ENCODE results near the gene TTLL11. TPM values are rescaled to one million over a fixed set of nuclear protein-coding genes. Genes with fewer than 3 reads are reported as not detected.

The TTLL11 gene
- total RNA-seq, 2 experiments from 2014 or later = 1.5 to 2.1 TPM

GRCh38 chr9:121839726-121840500 is 253.2 kb downstream of the TTLL11 start:
- DNase-seq = no peak
- ChIA-PET POLR2A (no interaction called here), CTCF (interaction anchor here (1.3 kb wide), 1 partner anchor 15 kb away, joined by 3 read pairs; no protein-coding TSS in a partner anchor)
- Mint-ChIP-seq H3K4me3 (no peak overlapping the region), H3K36me3 (ENCODE audit: low read depth) (no peaks in the 10 kb centered on the region), H3K27ac (no peak overlapping the region), H3K9me3 (no peaks in the 10 kb centered on the region), H3K27me3 (peaks cover 8% of the 10 kb centered on the region), H3K4me1 (no peaks in the 10 kb centered on the region)

GRCh38 chr9:121838746-121839669 is 254.1 kb downstream of the TTLL11 start:
- H3K4me3 Mint-ChIP-seq = no peak overlapping the region
- no peak overlapping the region for H3K27ac Mint-ChIP-seq
- no peaks in the 10 kb centered on the region for H3K4me1 Mint-ChIP-seq
- H3K27me3 Mint-ChIP-seq = peaks cover 2% of the 10 kb centered on the region
- POLR2A ChIA-PET = no interaction called here
- DNase-seq = no peak
- CTCF ChIA-PET = no interaction called here
- H3K9me3 Mint-ChIP-seq = no peaks in the 10 kb centered on the region
- no peaks in the 10 kb centered on the region for H3K36me3 Mint-ChIP-seq (ENCODE audit: low read depth)

- Mint-ChIP-seq H3K36me3 (ENCODE audit: low read depth) (no peaks in the 10 kb centered on the region), H3K4me1 (no peaks in the 10 kb centered on the region), H3K27ac (no peak overlapping the region), H3K4me3 (no peak overlapping the region), H3K27me3 (peaks cover 2% of the 10 kb centered on the region), H3K9me3 (no peaks in the 10 kb centered on the region)
- DNase-seq = no peak
- ChIA-PET POLR2A (no interaction called here), CTCF (no interaction called here)
Measured at GRCh38 chr9:121837113-121837961, 255.8 kb downstream of the TTLL11 start.

GRCh38 chr9:121836366-121836885 is 256.7 kb downstream of the TTLL11 start:
- no peaks in the 10 kb centered on the region for H3K4me1 Mint-ChIP-seq
- H3K27me3 Mint-ChIP-seq = peaks cover 2% of the 10 kb centered on the region
- POLR2A ChIA-PET = no interaction called here
- H3K9me3 Mint-ChIP-seq = no peaks in the 10 kb centered on the region
- no peak for DNase-seq
- no peak overlapping the region for H3K27ac Mint-ChIP-seq
- H3K36me3 Mint-ChIP-seq (ENCODE audit: low read depth) = no peaks in the 10 kb centered on the region
- H3K4me3 Mint-ChIP-seq = no peak overlapping the region
- CTCF ChIA-PET = no interaction called here

- ChIA-PET CTCF (no interaction called here), POLR2A (no interaction called here)
- no peak overlapping the region for H3K4me3 Mint-ChIP-seq
- H3K36me3 Mint-ChIP-seq (ENCODE audit: low read depth) = no peaks in the 10 kb centered on the region
- no peaks in the 10 kb centered on the region for H3K9me3 Mint-ChIP-seq
- no peak for DNase-seq
- peaks cover 2% of the 10 kb centered on the region for H3K27me3 Mint-ChIP-seq
- no peaks in the 10 kb centered on the region for H3K4me1 Mint-ChIP-seq
- H3K27ac Mint-ChIP-seq = no peak overlapping the region
Measured at GRCh38 chr9:121835587-121836365, 257.3 kb downstream of the TTLL11 start.

GRCh38 chr9:121833061-121833460 is 260.0 kb downstream of the TTLL11 start:
- CTCF ChIA-PET = no interaction called here
- DNase-seq = no peak
- Mint-ChIP-seq H3K4me1 (no peaks in the 10 kb centered on the region), H3K4me3 (no peak overlapping the region), H3K36me3 (ENCODE audit: low read depth) (no peaks in the 10 kb centered on the region), H3K27ac (no peak overlapping the region), H3K9me3 (no peaks in the 10 kb centered on the region), H3K27me3 (peaks cover 2% of the 10 kb centered on the region)
- POLR2A ChIA-PET = no interaction called here

GRCh38 chr9:121831869-121832268 is 261.2 kb downstream of the TTLL11 start:
- no peak overlapping the region for H3K4me3 Mint-ChIP-seq
- ChIA-PET POLR2A (no interaction called here), CTCF (no interaction called here)
- no peaks in the 10 kb centered on the region for H3K9me3 Mint-ChIP-seq
- no peak overlapping the region for H3K27ac Mint-ChIP-seq
- DNase-seq = no peak
- H3K27me3 Mint-ChIP-seq = peaks cover 2% of the 10 kb centered on the region
- H3K36me3 Mint-ChIP-seq (ENCODE audit: low read depth) = no peaks in the 10 kb centered on the region
- H3K4me1 Mint-ChIP-seq = no peaks in the 10 kb centered on the region

- CTCF ChIA-PET = no interaction called here
- Mint-ChIP-seq H3K27me3 (no peaks in the 10 kb centered on the region), H3K9me3 (no peaks in the 10 kb centered on the region), H3K27ac (no peak overlapping the region), H3K4me1 (no peaks in the 10 kb centered on the region), H3K36me3 (ENCODE audit: low read depth) (no peaks in the 10 kb centered on the region), H3K4me3 (no peak overlapping the region)
- POLR2A ChIA-PET = no interaction called here
- DNase-seq = no peak
Measured at GRCh38 chr9:121830441-121831140, 262.5 kb downstream of the TTLL11 start.

GRCh38 chr9:121827251-121827967 is 265.7 kb downstream of the TTLL11 start:
- ChIA-PET POLR2A (no interaction called here), CTCF (no interaction called here)
- H3K36me3 Mint-ChIP-seq (ENCODE audit: low read depth) = no peaks in the 10 kb centered on the region
- DNase-seq = peak; percentile 10
- no peaks in the 10 kb centered on the region for H3K27me3 Mint-ChIP-seq
- H3K4me3 Mint-ChIP-seq = no peak overlapping the region
- no peaks in the 10 kb centered on the region for H3K4me1 Mint-ChIP-seq
- H3K27ac Mint-ChIP-seq = no peak overlapping the region
- H3K9me3 Mint-ChIP-seq = no peaks in the 10 kb centered on the region

GRCh38 chr9:121826711-121827110 is 266.4 kb downstream of the TTLL11 start:
- DNase-seq = no peak
- H3K4me3 Mint-ChIP-seq = no peak overlapping the region
- ChIA-PET CTCF (no interaction called here), POLR2A (no interaction called here)
- H3K4me1 Mint-ChIP-seq = no peaks in the 10 kb centered on the region
- no peaks in the 10 kb centered on the region for H3K9me3 Mint-ChIP-seq
- no peaks in the 10 kb centered on the region for H3K36me3 Mint-ChIP-seq (ENCODE audit: low read depth)
- no peaks in the 10 kb centered on the region for H3K27me3 Mint-ChIP-seq
- no peak overlapping the region for H3K27ac Mint-ChIP-seq

GRCh38 chr9:121825031-121825691 is 267.9 kb downstream of the TTLL11 start:
- Mint-ChIP-seq H3K9me3 (no peaks in the 10 kb centered on the region), H3K4me1 (no peaks in the 10 kb centered on the region), H3K27ac (no peak overlapping the region), H3K36me3 (ENCODE audit: low read depth) (no peaks in the 10 kb centered on the region), H3K27me3 (no peaks in the 10 kb centered on the region), H3K4me3 (no peak overlapping the region)
- ChIA-PET CTCF (no interaction called here), POLR2A (no interaction called here)
- DNase-seq = peak; percentile 2
